CD4-positive, alpha-beta T cell treated with Interleukin-4 for 4 hours (primary cell): ENCODE data around the gene COL8A2.

ENCODE experiments used
- DNase-seq: peaks from one replicate; pipeline ENCODE4 v3.0.0-alpha.2; 2020

The COL8A2 gene

DNA sequence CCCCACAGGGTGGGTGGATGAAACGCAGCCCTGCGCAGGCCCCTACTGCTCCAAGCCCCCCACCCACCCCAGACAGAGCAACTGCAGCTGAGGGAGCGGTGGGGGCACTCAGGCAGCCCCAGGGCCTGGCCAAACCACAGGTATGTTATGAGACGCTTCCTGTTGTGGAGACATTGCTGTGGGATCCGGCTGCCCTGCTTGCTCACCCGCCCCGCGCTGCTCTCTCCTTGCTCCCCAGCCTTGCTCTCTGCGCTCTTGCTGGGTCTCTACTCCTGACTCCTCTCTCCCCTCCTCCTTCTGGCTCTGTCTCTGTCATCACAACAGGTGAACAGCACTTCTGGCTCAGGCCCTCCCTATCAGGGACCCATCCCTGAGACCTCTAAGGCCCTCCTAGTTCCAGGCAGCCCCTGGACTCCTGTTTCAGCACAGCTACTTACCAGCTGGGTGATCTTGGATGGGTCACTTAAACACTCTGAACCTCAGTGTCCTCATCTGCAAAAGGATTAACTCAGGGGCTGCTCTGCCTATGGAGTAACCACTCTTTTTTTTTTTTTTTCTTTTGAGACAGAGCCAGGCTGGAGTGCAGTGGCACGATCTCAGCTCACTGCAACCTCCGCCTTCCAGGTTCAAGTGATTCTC, 15.9 kb downstream of the COL8A2 start:
- DNase-seq = peak; percentile 34

DNA sequence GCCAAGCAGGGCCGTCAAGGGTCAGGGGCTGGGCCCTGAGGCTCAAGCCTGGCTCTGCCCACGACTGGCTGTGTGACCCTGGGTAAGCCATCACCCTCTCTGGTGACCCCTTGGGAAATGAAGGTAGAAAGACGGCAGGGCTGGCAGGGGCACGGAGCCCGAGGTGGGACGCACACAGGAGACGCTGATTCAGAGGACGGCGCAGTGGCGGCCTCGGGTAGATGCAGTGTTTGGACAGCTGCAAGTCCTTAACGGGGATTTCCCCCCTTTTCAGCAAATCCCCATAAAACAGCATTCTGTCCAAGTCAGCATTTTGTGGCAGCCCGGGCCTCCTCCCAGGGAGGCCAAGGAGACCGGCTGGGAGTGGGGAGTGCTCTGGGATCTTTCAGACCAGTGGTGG, 16.7 kb downstream of the COL8A2 start:
- DNase-seq = no peak

GRCh38 chr1:36107394-36107793, 17.6 kb downstream of the COL8A2 start:
- no peak for DNase-seq

- no peak for DNase-seq
Observed at GRCh38 chr1:36106269-36106668, 18.8 kb downstream of the COL8A2 start.

- DNase-seq = no peak
Observed at GRCh38 chr1:36101546-36101945, 23.5 kb downstream of the COL8A2 start.

DNA sequence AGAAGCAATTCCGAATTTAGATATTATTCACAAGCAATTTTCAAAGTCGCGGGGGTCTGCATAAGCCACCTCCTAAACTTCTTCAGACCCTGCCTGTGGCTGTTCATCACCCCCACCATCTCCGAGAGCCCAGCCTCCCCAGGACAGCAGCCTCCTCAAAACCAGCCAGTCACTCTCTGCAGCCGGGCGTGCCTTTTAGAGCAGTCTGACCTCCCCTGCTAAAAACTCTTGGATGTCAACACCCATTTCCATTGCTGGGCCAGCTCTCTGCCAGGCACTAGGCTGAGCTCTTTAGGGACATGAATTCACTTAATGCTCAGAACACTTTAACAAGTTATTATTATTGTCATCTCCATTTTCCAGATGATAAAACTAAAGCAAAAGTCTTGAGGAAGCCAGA, 24.6 kb downstream of the COL8A2 start:
- DNase-seq = no peak

- DNase-seq = peak; percentile 58
Observed at GRCh38 chr1:36099681-36100341, 25.2 kb downstream of the COL8A2 start.

DNA sequence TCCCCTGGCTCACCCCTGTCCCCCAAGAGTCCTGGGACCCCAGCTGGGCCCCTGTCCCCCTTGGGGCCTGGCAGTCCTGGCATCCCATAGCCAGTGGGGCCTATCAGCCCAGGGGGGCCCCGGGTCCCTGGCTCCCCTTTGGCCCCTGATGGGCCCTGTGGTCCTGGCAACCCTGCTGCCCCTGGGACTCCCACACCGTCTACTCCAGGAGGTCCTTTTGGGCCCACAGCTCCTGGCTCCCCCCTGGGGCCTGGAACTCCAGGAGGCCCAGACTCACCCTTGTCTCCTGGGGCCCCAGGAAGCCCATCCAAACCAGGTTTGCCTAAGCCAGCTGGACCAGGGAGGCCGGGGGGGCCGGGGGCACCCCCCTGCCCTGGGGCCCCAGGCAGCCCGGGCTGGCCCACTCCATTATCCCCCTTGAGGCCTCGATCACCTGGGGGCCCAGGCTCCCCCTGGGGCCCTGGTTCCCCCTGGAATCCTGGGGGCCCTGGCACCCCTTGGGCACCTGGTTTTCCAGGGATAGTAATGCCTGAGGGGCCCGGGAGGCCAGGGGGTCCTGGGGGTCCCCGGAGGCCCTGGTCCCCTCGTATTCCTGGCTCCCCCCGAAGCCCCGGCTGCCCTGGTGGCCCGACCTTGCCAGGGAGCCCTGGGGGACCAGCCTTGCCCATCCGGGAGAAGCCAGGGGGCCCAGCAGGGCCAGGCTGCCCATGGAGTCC, 26.2 kb downstream of the COL8A2 start:
- no peak for DNase-seq

GRCh38 chr1:36097693-36098585, 27.1 kb downstream of the COL8A2 start:
- no peak for DNase-seq

DNA sequence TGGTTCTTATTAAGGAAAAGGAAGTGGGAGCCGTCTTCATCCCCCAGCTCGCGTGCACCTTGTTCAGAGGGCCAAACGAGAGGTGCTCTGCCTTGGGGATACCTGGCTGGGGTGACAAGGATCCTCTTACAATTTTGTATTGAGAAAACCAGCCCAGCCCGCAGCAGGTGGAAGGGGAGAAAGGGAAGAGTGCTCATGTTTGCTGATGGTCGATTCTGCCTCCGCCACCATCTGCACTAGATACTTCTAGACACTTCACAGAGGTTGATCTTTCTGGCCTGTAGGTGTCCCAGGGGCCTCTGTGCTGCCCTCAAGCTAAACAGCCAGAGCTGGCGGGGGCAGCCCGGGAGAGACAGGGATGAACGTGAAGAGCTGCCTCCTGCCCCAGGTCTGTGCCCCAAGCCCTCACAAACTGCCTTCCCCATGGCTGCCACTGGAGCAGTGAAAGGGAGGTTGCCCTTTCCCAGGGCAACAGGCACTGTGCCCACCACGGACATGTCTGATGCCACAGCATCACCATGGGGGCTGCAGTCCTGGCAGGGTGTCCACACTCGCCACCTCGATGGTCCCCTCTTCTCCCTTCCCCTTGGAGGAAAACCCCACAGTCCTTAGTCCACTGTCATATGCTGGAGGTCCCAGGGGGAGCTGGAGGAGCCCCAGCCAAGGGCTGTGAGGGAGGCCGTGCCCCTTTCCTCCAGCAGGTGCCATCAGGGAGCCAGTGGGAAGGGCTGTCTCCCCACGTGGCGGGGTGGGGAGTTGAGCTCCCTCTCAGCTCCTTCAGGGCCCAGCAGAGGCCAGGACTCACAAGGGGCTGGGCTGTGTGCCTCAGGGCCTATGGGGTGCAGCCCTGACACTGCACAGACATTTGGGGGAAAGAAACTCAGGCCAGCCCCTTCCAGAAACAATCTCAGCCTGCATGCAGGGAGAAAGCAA, 28.3 kb downstream of the COL8A2 start:
- no peak for DNase-seq

DNA sequence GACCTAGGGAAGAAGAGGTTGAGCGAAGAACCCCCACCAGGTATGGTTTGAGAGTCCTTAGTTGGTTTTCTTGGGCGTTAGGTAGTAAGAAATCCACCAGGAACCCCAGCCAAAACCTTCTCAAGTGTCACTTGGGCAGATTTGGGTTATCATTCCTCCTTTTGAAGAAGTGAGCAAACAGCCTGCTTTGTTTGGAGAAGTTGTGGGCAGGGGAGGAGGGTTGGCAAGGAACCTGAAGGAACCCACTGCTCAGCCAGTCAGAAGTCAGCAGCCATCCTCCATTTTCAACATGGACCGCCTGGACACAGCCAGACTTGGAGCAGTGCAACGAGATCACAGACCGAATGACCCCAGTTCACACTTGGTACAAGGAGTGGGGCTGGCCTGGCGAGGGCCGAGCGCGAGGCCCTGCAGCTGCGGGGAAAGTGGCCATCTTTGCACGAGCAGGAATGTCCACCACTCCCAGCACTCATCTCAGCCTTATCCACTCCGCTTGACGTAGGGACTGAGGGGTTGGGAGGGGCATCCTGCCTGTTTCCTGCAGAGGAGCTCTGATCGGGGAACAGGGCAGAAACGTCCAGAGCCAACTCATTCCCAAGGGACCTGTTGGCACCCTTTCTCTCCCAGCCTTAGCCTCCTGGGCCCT, 29.1 kb downstream of the COL8A2 start:
- no peak for DNase-seq

DNA sequence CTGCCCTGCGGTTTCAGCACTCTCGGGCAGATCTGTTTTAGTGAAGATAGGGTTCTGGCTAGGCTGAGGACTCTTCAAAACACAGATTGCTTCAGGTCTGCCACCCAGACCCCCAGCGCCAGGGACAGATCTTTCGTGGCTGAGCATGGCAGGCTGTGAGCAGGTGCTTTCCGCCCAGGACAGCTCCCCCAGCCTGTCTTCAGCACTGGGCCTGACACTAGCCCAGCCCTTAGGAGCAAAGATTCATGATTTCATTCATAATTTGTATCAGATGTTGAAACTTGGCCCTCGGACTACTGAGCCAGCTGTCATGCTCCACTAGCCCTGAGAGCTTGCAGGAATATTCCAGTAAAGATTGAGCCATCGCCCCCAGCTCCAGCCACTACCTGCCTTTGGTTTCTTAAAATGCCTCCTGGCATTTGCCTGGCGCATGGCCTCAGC, 30.4 kb downstream of the COL8A2 start:
- no peak for DNase-seq

- DNase-seq = no peak
Observed at GRCh38 chr1:36093929-36094328, 31.1 kb downstream of the COL8A2 start.

- DNase-seq = no peak
Observed at GRCh38 chr1:36093226-36093625, 31.8 kb downstream of the COL8A2 start.

- no peak for DNase-seq
Observed at GRCh38 chr1:36092798-36093185, 32.2 kb downstream of the COL8A2 start.

DNA sequence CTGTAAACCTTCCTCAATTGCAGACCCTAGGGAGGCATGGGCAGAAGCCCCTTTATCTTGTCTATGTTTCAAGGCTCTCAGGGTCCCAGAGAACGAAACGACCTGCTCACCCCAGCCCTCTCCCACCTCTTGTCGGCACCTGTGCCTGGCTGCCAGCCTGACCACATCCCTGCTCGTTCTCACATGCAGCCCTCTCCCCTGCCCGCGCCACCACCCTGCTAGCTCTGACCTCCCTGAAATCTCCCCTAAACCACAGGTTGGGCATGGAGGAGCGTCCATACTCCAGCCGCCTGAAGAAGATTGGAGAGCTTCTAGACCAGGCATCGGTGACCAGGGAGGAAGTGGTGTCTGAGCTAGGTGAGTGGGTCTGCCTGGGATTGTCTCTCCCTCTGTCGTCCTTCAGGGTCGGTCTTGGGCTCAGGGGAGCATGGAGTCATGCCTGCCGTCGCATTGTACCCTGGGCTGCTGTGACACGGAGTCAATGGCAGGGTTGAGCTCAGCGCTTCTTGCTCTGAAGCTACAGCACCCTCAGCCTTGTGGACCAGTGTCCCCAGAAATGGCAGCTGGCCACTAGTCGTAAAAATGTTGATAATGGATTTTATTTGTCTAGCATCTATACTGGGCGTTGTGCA, 32.7 kb downstream of the COL8A2 start:
- DNase-seq = no peak

DNA sequence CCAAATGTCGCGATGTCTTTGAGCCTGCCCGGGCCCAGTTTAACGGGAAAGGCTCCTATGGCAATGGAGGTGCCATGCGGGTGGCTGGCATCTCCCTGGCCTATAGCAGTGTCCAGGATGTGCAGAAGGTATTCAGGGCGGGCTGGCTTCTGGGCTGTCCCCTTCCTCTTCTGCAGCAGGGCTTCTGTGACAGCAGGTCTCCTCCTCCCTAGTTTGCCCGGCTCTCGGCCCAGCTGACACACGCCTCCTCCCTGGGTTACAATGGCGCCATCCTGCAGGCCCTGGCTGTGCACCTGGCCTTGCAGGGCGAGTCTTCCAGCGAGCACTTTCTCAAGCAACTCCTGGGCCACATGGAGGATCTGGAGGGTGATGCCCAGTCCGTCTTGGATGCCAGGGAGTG, 33.3 kb downstream of the COL8A2 start:
- DNase-seq = no peak

GRCh38 chr1:36091141-36091540, 33.9 kb downstream of the COL8A2 start:
- DNase-seq = no peak

GRCh38 chr1:36089393-36090121, 35.5 kb downstream of the COL8A2 start:
- no peak for DNase-seq
